IPS-18c (cell line): ENCODE results near the gene CDH6.

ENCODE experiments used
- H3K4me3 ChIP-seq: 2 replicates; pipeline ENCODE4 v1.7.0; 2013; ENCODE audit warnings: low read depth, mild to moderate bottlenecking, low read length, moderate library complexity; ENCODE audit not compliant: insufficient read depth
- H3K9me3 ChIP-seq: one replicate; pipeline ENCODE4 v1.6.1; 2013; ENCODE audit warnings: mild to moderate bottlenecking, low read length, moderate library complexity; ENCODE audit not compliant: control insufficient read depth, insufficient read depth

Gene CDH6

DNA sequence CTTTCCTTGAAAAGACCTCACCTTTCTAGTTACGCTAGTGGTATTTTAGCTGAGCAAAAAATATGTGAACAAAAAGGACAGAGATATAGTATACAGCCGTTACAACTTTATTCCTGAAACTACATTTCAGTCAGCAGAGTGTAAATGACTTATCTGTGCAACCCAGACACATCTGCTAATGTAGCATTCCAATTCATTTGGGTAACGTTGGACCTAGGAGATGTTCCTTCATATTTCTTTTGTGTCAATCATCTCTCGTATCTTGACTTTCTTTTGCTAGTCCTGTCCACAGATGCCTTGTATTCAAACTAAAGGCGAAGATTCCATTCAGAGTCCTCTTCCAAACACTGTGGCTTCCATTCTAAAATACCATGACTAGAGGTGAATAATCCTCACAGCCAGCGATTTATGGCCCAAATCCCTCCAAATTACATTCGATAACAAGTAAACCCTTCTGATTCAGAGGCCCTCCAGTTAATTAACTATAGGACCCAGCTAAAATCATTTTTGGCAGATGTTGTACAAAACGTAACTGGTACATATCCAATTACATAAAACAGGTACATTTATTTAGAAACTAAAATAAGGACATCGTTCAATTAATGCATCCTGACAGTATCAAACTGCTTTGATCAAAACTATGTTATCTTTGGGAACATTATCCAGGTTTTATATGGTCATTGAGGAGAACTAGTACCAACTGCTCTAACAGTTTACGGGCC lies 182.7 kb downstream of the CDH6 start:
- Histone ChIP-seq H3K4me3 (no peak overlapping the region), H3K9me3 (no peaks in the 10 kb centered on the region)

GRCh38 chr5:31377274-31377946 lies 183.9 kb downstream of the CDH6 start:
- no peaks in the 10 kb centered on the region for H3K9me3 ChIP-seq
- H3K4me3 ChIP-seq, result no peak overlapping the region

DNA sequence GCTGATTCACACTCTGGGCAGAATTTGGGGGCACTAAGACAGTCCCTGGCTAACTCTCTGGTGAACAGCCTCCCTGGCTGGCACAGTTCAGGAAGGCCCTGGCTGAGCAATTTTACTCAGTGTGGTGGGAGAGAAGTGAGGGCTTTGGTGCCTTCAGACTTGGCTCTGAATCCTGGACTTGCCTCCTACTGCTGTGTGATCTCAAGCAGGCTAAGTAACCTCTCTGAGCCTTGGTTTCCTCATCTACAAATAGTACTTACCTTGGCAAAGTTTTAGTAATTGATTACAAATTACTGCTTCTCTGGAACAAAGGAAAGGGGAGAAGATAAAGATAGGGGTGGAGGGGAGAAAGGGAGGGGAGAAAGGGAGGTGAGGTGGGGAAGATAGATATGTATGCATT lies 184.7 kb downstream of the CDH6 start:
- H3K4me3 ChIP-seq, result no peak overlapping the region
- H3K9me3 ChIP-seq, result no peaks in the 10 kb centered on the region
